ENCODE results near the gene ARID1B.

DNA sequence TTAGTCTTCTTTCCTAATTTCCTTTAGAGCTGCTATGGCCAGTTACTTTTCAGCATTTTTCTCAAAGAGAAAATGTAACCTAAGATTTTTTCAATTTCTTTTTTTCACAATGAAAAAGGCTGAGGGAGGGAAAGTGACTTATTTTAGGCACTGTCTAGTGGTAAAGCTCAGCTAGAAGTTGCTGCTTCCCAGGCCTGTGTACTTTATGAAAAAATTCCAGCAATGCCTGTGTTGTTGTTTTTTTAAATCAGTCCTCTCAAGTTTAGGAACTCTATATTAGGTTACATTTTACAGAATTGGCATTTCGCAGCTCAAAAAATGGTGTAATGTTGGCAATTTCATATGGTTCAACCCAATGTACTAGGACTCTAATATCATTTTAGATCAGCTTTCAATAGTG lies 269.6 kb downstream of the ARID1B start:
- no peak for TF ChIP-seq CTCF (IDR thresholded peaks at IDR 0.05; ENCODE audit: insufficient read depth, low read length, poor library complexity, severe bottlenecking)
- TF ChIP-seq EZH2phosphoT487 (conservative IDR thresholded peaks at IDR 0.05; ENCODE audit: low read length), result no peak
